Vagina (tissue), 2 donors: ENCODE data around the gene ACTN4.

Experiments used
- CTCF ChIP-seq, 3 experiments: fragments of 450-650 bp in 2 of 3; fragments of 200-600 bp in 1 of 3; sonication (generic) in 1 of 3; IDR thresholded peaks; one replicate each; pipeline ENCODE4 v1.5.1; 2017 to 2019; ENCODE audit warnings: antibody characterized with exemption in 3 of 3, mild to moderate bottlenecking in 2 of 3, moderate library complexity in 2 of 3
- POLR2A ChIP-seq, 2 donors: fragments of 450-650 bp; IDR thresholded peaks; one replicate each; pipeline ENCODE4 v1.6.1; 2017; ENCODE audit warnings: antibody characterized with exemption in 2 of 2, mild to moderate bottlenecking in 2 of 2, moderate library complexity in 2 of 2

- TF ChIP-seq CTCF (IDR thresholded peaks at IDR 0.05) (no peak), POLR2A (IDR thresholded peaks at IDR 0.05) (no peak)
Observed at GRCh38 chr19:38733493-38734175, 86.2 kb downstream of the ACTN4 start.
